Measurements from ENCODE around the gene POGK.

POGK gene

DNA sequence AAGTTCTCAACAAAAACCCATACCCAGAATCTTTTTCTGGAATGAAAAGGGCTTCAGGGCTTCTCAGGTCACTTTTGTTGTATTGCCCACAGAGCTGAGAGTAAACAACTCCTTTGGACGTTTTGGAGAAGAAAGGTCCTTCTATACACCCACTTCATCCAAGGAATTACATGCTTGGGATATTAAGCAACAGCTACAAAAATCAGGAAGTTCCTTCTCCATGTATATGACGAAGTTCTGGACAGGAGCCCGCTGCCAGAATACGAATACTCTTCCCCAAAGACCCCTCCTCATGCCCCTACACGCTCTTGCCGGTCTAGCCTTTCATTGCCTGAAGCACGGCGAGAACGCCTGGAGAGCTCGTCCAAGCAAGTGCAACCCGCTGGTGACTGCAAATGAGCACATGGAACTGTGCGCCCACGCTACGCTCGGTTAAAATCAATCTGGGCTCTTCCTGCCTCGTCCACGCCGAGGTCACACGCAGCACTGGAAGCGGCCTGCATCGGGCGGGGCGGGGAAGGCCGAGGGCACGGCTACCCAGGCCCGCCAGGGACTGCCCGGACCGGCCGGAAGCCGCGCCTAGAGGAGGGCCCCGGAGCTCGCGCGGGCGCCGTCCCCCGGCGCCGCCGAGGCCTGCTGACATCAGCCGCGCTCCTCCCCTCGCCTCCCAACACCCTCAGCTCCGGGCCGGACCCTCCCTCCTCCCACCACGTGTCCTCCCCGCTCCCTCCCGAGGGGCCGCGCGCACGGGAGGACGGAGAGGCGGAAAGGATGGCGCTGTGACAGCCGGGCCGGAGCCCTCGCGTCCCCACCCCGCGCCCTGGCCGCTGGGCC lies at the start of gene POGK:
Gene POGK, plus strand, starts transcription at position 710 of the 834 bp plus-strand sequence. CDS start 1,482 bp downstream, outside the sequence.
- TF ChIP-seq, protein P1, sequence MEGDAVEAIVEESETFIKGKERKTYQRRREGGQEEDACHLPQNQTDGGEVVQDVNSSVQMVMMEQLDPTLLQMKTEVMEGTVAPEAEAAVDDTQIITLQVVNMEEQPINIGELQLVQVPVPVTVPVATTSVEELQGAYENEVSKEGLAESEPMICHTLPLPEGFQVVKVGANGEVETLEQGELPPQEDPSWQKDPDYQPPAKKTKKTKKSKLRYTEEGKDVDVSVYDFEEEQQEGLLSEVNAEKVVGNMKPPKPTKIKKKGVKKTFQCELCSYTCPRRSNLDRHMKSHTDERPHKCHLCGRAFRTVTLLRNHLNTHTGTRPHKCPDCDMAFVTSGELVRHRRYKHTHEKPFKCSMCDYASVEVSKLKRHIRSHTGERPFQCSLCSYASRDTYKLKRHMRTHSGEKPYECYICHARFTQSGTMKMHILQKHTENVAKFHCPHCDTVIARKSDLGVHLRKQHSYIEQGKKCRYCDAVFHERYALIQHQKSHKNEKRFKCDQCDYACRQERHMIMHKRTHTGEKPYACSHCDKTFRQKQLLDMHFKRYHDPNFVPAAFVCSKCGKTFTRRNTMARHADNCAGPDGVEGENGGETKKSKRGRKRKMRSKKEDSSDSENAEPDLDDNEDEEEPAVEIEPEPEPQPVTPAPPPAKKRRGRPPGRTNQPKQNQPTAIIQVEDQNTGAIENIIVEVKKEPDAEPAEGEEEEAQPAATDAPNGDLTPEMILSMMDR (IDR thresholded peaks at IDR 0.05; ENCODE audit: low read depth, low read length, missing control alignments): no peak
- in situ Hi-C loops (cut with HindIII; ENCODE audit: low sequenced_read_pairs): no loop called here
- peak; percentile 48 for DNase-seq (ENCODE audit: low read depth)
- H3K4me3 ChIP-seq (ENCODE audit: low read depth, low read length): peak within 1 kb of the TSS; percentile 64

- no peak for DNase-seq (ENCODE audit: low read depth)
- TF ChIP-seq, protein P1 (IDR thresholded peaks at IDR 0.05; ENCODE audit: low read depth, low read length, missing control alignments): no peak
- in situ Hi-C loops (cut with HindIII; ENCODE audit: low sequenced_read_pairs): no loop called here
- H3K4me3 ChIP-seq (ENCODE audit: low read depth, low read length): no peak overlapping the region
Measured at GRCh38 chr1:166796620-166797236, 42.5 kb upstream of the POGK start.

GRCh38 chr1:166808952-166809351 lies 30.3 kb upstream of the POGK start:
- in situ Hi-C loops (cut with HindIII; ENCODE audit: low sequenced_read_pairs): no loop called here
- no peak overlapping the region for H3K4me3 ChIP-seq (ENCODE audit: low read depth, low read length)
- DNase-seq (ENCODE audit: low read depth): no peak
- TF ChIP-seq, protein P1 (IDR thresholded peaks at IDR 0.05; ENCODE audit: low read depth, low read length, missing control alignments): no peak

DNA sequence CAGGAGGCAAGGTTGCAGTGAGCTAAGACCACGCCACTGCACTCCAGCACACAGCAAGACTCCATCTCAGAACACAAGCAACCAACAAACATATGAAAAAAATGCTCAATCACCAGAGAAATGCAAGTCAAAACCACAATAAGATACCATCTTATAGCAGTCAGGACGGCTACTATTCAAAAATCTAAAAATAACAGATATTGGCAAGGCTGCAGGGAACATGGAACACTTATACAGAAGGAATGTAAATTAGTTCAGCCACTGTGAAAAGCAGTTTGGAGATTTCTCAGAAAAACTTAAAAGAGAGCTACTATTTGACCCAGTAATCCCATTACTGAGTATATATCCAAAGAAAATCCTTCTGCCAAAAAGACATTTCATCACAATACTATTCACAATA lies 27.6 kb upstream of the POGK start:
- DNase-seq (ENCODE audit: low read depth): peak; percentile 29
- in situ Hi-C loops (cut with HindIII; ENCODE audit: low sequenced_read_pairs): no loop called here

DNA sequence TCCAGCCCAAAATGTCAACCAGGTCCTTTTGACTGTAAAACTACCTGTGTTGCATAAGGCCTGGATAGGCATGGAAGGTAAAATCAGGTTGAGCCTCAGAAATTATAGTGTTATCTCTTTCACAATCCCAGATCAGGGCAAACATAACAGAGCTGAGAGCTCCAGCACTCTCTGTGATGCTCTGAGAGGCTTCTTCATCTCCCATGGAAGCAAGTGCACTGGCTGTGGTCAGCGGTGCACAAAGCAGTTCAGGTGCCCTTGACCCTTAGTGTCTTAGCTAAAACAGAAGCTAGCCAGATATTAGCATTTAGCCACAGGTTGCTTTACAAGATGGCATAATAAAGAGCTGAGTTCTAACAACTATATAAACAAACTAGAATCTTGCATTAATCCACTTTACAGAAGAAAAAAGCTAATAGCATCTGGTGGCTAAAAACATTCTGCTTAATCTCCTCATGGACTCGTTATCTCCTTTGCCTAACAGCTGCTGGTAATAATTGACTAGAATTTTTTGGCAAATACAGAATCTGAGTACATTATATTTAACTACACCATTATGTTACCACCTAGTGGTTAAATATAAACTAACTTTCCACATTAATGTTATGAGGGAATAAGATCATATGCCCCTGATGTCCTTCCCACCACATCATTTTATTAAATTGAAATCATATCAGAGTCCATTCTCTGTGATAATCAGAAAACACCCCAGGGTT lies 25.6 kb upstream of the POGK start:
- TF ChIP-seq, protein P1 (IDR thresholded peaks at IDR 0.05; ENCODE audit: low read depth, low read length, missing control alignments): no peak
- in situ Hi-C loops (cut with HindIII; ENCODE audit: low sequenced_read_pairs): no loop called here
- no peak overlapping the region for H3K4me3 ChIP-seq (ENCODE audit: low read depth, low read length)
- no peak for DNase-seq (ENCODE audit: low read depth)

More for the DNA sequence above, 27.6 kb upstream of the POGK start:
- TF ChIP-seq, protein P1 (IDR thresholded peaks at IDR 0.05; ENCODE audit: low read depth, low read length, missing control alignments): no peak
- H3K4me3 ChIP-seq (ENCODE audit: low read depth, low read length): no peak overlapping the region

DNA sequence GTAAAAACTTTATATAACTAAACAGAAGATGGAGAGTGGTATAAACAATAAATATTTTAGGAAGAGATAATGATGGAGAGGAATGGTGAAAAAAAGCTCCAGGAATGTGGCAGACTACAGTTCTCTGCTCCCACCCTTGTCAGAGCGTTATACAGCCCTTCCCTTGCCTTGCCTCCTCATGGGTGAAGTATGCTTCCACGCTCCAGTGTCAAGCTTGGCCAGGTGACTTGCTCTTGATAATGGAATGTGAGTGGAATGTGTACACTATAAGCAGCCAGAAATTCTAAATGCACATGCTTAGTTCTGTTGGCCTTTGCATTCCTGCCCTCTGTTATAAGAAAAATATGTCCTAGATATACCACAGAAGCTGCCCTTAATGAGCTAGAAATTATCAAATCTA lies 24.7 kb upstream of the POGK start:
- TF ChIP-seq, protein P1 (IDR thresholded peaks at IDR 0.05; ENCODE audit: low read depth, low read length, missing control alignments): no peak
- H3K4me3 ChIP-seq (ENCODE audit: low read depth, low read length): no peak overlapping the region
- no peak for DNase-seq (ENCODE audit: low read depth)
- in situ Hi-C loops (cut with HindIII; ENCODE audit: low sequenced_read_pairs): no loop called here
